Inflammatory macrophage treated with lipopolysaccharide for 4 hours (primary cell): ENCODE data around the gene SLC22A31.
"Not testable (repeated sequence)": the region's sequence is repeated elsewhere in the genome, so short reads cannot be mapped to it uniquely, and the experiment has no call there.

Source experiments
- DNase-seq: peaks from one replicate; pipeline ENCODE4 v3.0.0-alpha.2; 2020

SLC22A31 gene

GRCh38 chr16:89192956-89193575, 7.3 kb downstream of the SLC22A31 start:
- DNase-seq: peak; percentile 60

GRCh38 chr16:89192186-89192955, 8.0 kb downstream of the SLC22A31 start:
- DNase-seq: peak; percentile 79

- DNase-seq: no peak
Measured at GRCh38 chr16:89191901-89192185, 8.5 kb downstream of the SLC22A31 start.

- DNase-seq: no peak
Measured at GRCh38 chr16:89191033-89191900, 9.1 kb downstream of the SLC22A31 start.

- no peak for DNase-seq
Measured at GRCh38 chr16:89190150-89190958, 10.0 kb downstream of the SLC22A31 start.

- no peak for DNase-seq
Measured at GRCh38 chr16:89189358-89190025, 10.8 kb downstream of the SLC22A31 start.

GRCh38 chr16:89188471-89189357, 11.6 kb downstream of the SLC22A31 start:
- DNase-seq: not testable (repeated sequence)

GRCh38 chr16:89187770-89188392, 12.5 kb downstream of the SLC22A31 start:
- DNase-seq: no peak

- peak; percentile 42 for DNase-seq
Measured at GRCh38 chr16:89187032-89187769, 13.1 kb downstream of the SLC22A31 start.

GRCh38 chr16:89186593-89187031, 13.7 kb downstream of the SLC22A31 start:
- not testable (repeated sequence) for DNase-seq

- DNase-seq: not testable (repeated sequence)
Measured at GRCh38 chr16:89185887-89186592, 14.3 kb downstream of the SLC22A31 start.

GRCh38 chr16:89184933-89185794, 15.2 kb downstream of the SLC22A31 start:
- no peak for DNase-seq

- DNase-seq: no peak
Measured at GRCh38 chr16:89184677-89184932, 15.7 kb downstream of the SLC22A31 start.

- DNase-seq: no peak
Measured at GRCh38 chr16:89183975-89184676, 16.2 kb downstream of the SLC22A31 start.

- DNase-seq: no peak
Measured at GRCh38 chr16:89183463-89183862, 16.9 kb downstream of the SLC22A31 start.

- DNase-seq: no peak
Measured at GRCh38 chr16:89179656-89180315, 20.6 kb downstream of the SLC22A31 start.

- DNase-seq: no peak
Measured at GRCh38 chr16:89179148-89179484, 21.2 kb downstream of the SLC22A31 start.
